ENCODE data around the gene UBE2I.
A peak's percentile ranks its signal among the peaks of the same experiment; 100 is the strongest.

DNA sequence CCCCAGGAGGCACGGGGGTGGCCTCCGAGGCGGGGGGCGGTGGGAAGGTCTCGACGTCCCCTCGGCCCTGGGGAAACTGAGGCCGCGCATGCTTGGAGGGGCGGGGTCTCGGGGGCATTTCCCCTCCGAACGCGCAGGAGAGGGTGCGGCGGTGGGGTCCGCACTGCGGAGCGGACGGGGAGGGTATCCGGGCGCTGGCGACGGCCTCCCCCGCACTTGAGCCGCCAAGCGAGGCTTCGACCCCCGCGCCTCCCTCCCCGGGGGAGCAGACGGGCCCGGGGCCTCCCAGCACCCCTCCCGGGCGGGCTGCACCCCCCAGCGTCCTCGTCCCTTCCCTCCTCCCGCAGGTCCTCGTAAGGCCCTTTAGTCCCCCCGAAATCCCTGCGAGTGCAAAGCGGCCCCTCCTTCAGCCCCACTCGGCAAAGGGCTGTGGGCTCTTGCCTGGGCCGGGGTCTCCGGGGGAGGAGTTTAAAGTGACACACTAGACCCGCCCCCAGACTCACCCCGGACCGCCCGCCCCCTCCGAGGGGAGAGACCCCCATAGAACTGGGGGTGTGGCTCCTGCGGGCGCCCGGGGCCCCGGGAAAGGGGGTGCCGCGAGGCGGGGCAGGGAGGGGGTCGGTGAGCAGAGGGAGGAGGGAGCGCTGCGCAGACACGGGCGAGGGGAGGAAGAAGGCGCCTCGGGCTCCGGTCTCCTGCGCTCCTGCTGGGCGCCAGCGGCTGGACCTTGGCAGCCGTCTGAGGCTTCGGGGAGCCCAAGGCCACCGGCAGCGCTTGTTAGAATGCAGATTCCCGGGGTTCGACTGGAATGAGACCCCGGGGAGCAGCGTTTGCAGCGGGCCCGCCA, 24.6 kb downstream of the UBE2I start:
- TF ChIP-seq, protein P1, sequence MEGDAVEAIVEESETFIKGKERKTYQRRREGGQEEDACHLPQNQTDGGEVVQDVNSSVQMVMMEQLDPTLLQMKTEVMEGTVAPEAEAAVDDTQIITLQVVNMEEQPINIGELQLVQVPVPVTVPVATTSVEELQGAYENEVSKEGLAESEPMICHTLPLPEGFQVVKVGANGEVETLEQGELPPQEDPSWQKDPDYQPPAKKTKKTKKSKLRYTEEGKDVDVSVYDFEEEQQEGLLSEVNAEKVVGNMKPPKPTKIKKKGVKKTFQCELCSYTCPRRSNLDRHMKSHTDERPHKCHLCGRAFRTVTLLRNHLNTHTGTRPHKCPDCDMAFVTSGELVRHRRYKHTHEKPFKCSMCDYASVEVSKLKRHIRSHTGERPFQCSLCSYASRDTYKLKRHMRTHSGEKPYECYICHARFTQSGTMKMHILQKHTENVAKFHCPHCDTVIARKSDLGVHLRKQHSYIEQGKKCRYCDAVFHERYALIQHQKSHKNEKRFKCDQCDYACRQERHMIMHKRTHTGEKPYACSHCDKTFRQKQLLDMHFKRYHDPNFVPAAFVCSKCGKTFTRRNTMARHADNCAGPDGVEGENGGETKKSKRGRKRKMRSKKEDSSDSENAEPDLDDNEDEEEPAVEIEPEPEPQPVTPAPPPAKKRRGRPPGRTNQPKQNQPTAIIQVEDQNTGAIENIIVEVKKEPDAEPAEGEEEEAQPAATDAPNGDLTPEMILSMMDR (IDR thresholded peaks at IDR 0.05; ENCODE audit: insufficient read depth, low read depth, low read length): no peak
- peak; percentile 74 for TF ChIP-seq EZH2 (IDR thresholded peaks at IDR 0.05; ENCODE audit: insufficient read depth, low read length)
